GM19328 (cell line): Measurements from ENCODE around the gene BIK.

Experiments used
- ATAC-seq: cut with Tn5 transposase; IDR thresholded peaks from one replicate; pipeline ENCODE4 v1.9.1; 2021; ENCODE audit warnings: mild to moderate bottlenecking, moderate library complexity; ENCODE audit not compliant: unreplicated experiment

The BIK gene

DNA sequence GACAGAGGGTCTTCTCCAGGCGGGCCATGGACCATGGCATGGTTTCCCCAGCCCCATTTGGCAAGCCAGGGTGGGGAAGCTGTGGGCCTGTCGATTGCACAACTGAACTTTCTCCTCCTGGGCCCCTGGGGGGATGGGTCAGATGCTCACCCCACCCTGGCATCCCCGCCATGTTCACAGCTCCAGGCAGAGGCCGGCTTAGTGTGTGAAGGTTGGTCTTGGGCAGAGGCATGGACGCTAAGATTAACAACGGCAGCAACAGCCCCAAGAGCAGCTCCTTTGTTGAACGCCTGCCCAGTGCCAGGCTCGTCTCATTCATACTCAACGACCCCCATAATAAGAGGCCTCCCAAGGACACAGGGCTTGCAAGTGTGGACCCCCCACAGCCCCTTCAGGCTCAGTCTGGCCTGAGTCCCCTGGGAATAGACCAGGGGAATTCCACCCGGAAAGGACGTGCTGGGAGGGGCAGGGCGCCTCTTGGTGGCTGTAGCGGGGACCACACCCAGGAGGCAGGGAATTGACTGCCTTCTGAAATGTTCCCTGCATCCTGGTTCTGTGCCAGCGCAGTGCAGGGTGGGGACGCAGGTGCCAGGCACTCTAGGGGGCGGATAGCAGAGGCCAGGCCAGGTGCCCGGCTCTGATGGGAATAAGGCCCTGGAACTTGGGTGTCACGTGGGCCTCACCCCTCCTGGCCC is 49.1 kb downstream of the BIK start:
- ATAC-seq = no peak

DNA sequence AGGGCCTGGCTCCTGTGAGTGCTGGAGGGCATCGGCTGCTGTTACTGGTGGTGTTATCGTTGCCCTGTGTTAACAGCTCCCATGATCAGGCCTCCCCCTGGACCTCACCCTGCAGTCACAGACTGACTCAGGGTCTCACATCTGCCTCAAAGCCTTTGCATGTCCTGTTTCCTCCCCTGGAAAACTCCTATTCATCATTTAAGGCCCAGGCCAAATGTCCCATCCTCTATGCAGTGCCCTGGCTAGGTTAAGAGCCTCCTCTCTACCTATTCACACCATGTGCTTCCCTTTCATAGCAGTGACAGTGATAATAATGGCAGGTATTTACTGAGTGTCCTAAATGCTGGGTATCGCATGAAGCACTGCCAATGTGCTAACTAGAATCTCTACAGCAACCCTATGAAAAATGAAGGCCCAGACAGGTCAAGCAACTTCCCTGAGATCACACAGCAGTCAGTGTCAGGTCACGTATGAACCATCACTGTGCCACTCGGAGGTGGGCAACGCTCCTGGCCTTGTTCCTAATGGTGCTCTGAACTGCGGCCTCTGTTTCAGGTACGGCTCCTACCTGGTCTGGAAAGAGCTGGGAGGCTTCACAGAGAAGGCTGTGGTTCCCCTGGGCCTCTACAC is 50.1 kb downstream of the BIK start:
- ATAC-seq = no peak

- ATAC-seq = no peak
Measured at GRCh38 chr22:43162412-43163150, 52.0 kb downstream of the BIK start.

GRCh38 chr22:43163241-43163795 is 52.8 kb downstream of the BIK start:
- no peak for ATAC-seq

DNA sequence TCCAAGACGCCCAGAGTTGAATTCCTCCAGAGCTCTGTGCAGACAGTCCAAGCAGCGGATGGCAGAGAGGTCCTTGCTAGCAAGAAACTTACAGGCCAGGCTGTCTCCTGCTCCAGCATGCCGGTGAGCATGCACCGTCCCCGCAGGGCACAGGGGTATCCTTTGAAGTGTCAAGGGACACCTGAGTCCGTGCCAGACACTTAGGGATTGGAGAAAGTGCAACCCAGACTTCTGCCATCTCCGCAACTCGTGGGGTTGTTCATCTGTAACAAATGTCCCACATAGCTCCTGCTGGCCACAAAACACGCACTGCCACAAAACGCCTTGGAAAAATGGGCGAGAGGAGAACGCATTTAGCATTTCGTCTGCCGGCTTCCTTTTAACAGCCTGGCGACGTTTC is 54.1 kb downstream of the BIK start:
- ATAC-seq = no peak

- ATAC-seq = no peak
Measured at GRCh38 chr22:43166132-43166930, 55.8 kb downstream of the BIK start.

- no peak for ATAC-seq
Measured at GRCh38 chr22:43167001-43167589, 56.5 kb downstream of the BIK start.

DNA sequence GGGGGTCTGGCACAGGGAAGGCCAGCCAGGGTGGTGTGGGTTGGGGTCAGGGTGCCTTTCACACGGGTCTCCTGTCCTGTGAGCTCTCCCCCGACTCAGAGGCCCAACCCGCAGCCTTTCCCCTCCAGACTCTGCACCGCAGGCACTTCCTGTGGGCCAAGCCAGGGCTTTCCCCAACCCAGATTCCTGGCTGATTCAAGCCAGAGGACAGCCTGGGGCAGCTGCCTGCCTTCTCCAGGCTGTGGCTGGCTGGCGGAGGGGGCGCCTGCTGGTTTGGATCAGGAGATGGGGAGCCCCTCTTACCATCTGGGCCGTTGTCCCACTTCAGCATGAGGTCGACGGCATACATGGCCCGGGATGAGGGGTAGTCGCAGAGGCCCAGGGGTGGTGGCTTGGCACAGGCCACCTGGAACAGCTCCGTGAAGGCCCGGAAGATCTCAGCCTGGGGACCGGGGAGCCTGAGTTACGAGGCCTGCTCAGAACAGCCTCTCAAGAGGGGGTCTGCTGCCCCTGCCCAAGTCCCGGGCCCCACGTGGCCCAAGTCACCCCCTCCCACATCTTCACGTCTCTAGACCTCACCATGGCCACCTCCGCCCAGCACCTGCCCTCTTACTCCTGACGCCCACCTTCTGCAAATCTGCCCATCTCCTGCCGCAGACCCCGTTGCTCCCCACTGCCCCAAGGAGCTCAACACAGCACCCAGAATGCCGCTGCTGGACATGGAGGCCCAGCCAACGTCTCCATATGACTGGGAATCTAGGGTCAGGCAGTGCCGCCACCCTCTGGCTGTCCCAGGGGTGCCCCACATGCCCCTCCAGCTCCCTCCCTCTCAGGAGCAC is 58.1 kb downstream of the BIK start:
- ATAC-seq = no peak

DNA sequence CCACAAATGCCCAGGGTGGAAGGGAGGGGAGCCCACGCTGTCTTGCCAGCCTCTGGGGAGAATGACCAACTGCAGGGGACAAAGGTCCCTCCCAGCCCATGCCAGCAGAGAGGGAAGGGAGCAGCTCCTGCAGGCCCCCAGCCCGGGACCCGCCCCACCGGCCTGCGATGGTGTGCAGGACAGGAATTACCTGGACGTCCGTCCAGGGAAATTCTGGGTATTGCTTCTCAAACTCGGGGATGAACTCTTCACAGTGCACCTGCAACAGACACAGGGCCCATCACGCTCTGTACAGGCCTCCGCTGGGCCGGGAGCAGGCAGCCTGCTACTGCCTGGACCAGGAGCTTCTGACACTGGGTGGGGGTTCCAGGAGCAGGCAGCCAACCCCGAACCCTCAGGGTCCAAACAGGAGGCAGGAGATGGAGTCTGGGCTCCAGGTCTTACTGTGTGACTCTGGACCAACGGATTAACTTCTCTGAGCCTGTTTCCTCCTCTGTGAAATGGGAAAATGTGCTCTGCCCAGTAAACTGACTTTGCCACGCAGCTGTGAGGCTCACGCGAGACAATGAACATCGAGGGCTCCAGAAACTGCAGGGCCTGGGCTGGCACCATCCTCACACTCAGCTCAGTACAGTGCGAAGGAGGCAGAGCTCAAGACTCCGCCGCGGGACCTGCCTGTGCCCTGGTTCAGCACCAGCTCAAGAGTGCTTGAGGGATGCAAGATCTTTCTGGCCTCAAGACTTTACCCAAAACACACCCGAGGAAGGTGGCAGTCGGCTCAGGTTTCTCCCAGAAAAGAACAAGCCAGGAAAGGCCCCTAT is 59.0 kb downstream of the BIK start:
- no peak for ATAC-seq

DNA sequence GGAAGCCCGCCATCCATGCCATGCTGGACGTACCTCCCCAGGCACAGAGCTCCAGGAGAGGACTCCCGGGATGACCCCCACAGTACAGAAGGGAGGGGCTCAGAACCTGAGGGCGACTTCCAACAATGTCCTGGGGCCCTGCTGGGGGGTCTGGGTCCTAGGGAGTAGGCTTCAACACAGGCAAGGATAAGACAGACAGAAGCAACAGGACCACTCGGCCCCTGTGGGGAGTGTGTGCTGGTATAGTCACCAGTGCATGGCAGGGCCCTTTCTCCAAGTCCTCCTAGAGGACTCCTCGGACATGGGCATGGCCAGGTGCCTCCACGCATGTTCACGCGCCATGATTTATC is 59.6 kb downstream of the BIK start:
- no peak for ATAC-seq

DNA sequence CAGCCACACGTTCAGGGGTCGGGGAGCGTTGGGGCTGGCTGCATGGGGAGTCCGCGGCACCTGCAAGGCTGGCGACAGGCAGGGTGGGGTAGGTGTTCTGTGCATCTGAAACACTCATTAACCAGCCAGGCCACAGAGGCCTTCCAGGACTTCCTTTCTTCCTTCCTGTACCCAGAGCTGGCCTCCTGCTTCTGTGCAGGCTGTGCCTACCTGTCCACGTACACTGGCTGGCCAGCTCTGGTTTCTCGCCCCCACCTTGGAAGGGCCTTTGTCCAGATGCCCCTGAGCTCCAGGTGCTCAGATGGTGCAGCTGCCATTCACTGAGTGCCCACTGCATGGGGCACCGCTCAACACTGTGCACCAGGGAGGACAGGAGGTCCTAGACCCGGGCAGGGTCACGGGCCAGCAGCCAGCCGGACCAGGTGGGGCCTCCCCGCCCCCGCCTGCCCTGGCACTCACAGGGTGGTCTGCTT is 60.5 kb downstream of the BIK start:
- ATAC-seq = no peak

GRCh38 chr22:43171607-43172006 is 61.1 kb downstream of the BIK start:
- no peak for ATAC-seq

DNA sequence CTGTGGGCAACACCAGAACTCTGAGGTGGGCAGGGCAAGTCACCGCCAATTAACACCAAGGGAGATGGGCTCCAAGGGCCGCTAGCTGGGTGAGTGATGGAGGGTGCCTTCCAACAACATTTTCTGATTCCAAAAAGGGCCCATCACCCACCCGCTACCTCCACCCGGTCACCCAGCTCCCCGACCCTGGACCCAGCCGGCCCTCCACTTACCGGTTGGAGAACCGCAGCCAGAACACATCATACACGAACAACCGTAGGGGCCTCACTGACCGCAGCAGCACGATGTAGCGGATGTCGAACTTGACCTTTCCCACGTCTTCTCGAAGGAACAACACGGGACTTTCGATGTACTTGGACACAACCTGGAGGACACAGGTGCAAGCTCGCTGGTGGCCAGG is 61.6 kb downstream of the BIK start:
- no peak for ATAC-seq

DNA sequence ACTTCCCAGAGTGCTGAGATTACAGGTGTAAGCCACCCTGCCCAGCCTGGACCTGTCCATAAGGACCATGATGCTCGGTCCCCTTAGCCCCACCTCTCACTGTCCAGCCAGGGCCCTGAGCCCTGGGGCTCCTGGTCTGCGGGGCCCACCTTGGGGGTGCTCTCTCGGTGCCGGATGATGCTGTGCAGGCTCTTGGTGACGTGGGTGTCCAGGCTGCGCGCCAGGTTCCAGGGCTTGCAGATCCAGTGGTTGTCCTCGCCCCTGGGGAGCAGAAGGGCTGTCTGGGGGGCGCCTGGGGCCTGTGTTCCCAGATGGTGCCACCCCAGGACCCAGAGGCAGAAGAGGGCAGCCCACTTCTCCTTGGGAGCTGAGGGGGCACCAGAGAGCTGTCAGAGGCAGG is 63.0 kb downstream of the BIK start:
- ATAC-seq = no peak

- no peak for ATAC-seq
Measured at GRCh38 chr22:43173976-43174720, 63.6 kb downstream of the BIK start.

DNA sequence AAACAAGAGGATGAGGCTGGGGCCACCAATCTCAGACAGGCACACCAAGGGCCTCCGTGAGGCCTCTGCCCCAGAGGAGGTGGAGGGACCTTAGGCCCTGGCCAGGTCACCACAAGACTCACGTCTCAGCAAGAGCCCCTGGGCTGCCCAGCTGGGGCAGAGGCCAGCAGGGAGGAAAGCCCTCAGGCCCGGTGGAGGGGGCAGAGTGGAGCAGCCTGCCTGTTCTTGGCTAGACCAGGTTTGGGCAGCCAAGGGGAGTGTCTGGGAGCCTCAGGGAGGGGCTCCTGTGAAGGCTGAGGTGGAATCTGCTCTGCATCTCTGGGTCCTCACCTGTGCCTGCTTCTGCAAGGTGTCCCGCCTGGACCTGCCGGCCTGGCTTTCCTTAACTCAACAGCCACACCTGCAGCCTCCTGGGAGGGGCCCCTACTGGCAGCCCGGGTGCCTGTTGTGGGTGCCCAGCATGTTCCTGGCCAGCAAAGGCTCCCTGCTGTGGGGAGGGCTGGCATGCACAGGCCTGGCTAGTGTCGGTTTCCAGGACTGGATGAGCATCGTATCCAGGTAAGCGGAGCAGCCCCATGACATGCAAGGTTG is 64.5 kb downstream of the BIK start:
- no peak for ATAC-seq

GRCh38 chr22:43176090-43176489 is 65.5 kb downstream of the BIK start:
- no peak for ATAC-seq

- no peak for ATAC-seq
Measured at GRCh38 chr22:43177479-43177878, 66.9 kb downstream of the BIK start.
